ENCODE results near the gene INO80C.

DNA sequence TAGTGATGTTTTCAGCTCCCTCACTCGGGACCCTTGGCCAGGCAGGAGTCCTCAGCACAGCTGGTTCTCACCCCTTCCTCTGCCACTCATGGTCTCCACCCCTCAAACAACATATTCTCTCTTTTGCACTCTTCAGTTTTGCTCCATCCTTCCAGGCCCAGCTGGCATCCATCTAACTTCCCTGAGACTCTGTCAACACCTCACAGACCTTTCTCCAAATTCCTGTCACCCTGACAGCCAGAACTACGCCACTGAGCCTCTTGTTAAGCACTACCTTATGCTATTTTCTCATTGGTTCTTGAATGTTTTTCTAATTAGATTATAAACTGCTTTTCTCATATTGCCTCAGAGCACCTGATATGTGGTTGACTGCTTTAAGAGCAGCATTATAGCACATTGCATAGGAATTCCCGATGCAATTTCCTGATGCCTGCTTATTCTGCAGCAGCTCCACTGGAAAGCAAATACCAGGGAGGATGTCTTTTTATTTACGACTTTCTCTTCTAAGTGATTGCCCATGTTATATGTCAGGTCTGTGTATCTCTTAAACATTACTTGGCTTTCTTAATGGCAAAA, 12.4 kb upstream of the INO80C start:
- no peak for TF ChIP-seq POLR2A (IDR thresholded peaks at IDR 0.05)
- TF ChIP-seq, protein P1, sequence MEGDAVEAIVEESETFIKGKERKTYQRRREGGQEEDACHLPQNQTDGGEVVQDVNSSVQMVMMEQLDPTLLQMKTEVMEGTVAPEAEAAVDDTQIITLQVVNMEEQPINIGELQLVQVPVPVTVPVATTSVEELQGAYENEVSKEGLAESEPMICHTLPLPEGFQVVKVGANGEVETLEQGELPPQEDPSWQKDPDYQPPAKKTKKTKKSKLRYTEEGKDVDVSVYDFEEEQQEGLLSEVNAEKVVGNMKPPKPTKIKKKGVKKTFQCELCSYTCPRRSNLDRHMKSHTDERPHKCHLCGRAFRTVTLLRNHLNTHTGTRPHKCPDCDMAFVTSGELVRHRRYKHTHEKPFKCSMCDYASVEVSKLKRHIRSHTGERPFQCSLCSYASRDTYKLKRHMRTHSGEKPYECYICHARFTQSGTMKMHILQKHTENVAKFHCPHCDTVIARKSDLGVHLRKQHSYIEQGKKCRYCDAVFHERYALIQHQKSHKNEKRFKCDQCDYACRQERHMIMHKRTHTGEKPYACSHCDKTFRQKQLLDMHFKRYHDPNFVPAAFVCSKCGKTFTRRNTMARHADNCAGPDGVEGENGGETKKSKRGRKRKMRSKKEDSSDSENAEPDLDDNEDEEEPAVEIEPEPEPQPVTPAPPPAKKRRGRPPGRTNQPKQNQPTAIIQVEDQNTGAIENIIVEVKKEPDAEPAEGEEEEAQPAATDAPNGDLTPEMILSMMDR (IDR thresholded peaks at IDR 0.05): no peak

Data from lower leg skin (tissue), 3 donors.